Transverse colon (tissue), 4 donors: ENCODE results near the gene PDIA5. TPM values are rescaled to one million over a fixed set of nuclear protein-coding genes. Genes with fewer than 3 reads are reported as not detected.

ENCODE experiments used
- DNase-seq: peaks from one replicate; pipeline ENCODE4 v3.0.0-alpha.2; 2019
- H3K27ac ChIP-seq, 4 donors: fragments of 200-600 bp; sonication (generic); 2 replicates each; pipeline ENCODE4 v1.5.1; 2016 to 2018; ENCODE audit warnings: inconsistent platforms in 4 of 4
- H3K27me3 ChIP-seq: fragments of 200-600 bp; sonication (generic); 2 replicates; pipeline ENCODE4 v1.5.1; 2017; ENCODE audit warnings: inconsistent platforms
- H3K36me3 ChIP-seq, 4 donors: fragments of 200-600 bp; sonication (generic); 2 replicates each; pipeline ENCODE4 v1.5.1; 2017 to 2019; ENCODE audit warnings: inconsistent platforms in 4 of 4
- H3K4me1 ChIP-seq, 4 donors: fragments of 200-600 bp; sonication (generic); 2 replicates each; pipeline ENCODE4 v1.5.1; 2017 to 2020; ENCODE audit warnings: inconsistent platforms in 4 of 4
- H3K4me3 ChIP-seq, 4 donors: fragments of 200-600 bp; sonication (generic); 1 replicate in 1 of 4; 2 replicates in 3 of 4; pipeline versions ENCODE4 v1.5.1 to v1.6.1; 2017 to 2019; ENCODE audit warnings: inconsistent platforms in 4 of 4
- H3K9me3 ChIP-seq, 2 donors: fragments of 200-600 bp; sonication (generic); 2 replicates each; pipeline ENCODE4 v1.5.1; 2017 to 2019; ENCODE audit warnings: inconsistent platforms in 2 of 2
- CTCF ChIP-seq, 5 experiments: fragments of 200-600 bp in 3 of 5; fragments of 450-650 bp in 2 of 5; sonication (generic) in 3 of 5; IDR thresholded peaks; 1 replicate in 2 of 5; 2 replicates in 3 of 5; pipeline ENCODE4 v1.5.1; 2016 to 2017; ENCODE audit warnings: antibody characterized with exemption in 5 of 5, inconsistent platforms in 3 of 5, mild to moderate bottlenecking in 2 of 5, moderate library complexity in 1 of 5
- EP300 ChIP-seq: sonication (generic); formaldehyde crosslinking; IDR thresholded peaks from one replicate; pipeline ENCODE4 v1.6.1; 2017; ENCODE audit warnings: antibody characterized with exemption, low read depth
- POLR2A ChIP-seq: fragments of 450-650 bp; IDR thresholded peaks from one replicate; pipeline ENCODE4 v1.6.1; 2016; ENCODE audit warnings: antibody characterized with exemption, mild to moderate bottlenecking, moderate library complexity
- POLR2AphosphoS5 ChIP-seq, 3 donors: sonication (generic); formaldehyde crosslinking; IDR thresholded peaks; one replicate each; pipeline ENCODE4 v1.6.1; 2016; ENCODE audit warnings: antibody characterized with exemption in 3 of 3
- WGBS, 2 donors: methylation state at CpG; one replicate each; pipeline ENCODE4 v1.1.5; 2018; ENCODE audit warnings: low coverage in 1 of 2; 5-methylcytosine and 5-hydroxymethylcytosine counted together
- in situ Hi-C, 4 donors: fragments of 200-750 bp; cut with MboI; loops; one replicate each; pipeline versions ENCODE4 v1.15.0 to v1.15.1; 2017; ENCODE audit warnings: low sequenced_read_pairs in 3 of 4, low pct_ligation_motif_present in 1 of 4, low pct_unique_long_range_greater_than_20kb in 1 of 4
- intact Hi-C: fragments of 100-400 bp; cut with DNase I; formaldehyde crosslinking; loops from one replicate; pipeline ENCODE4 v1.15.1; 2023; ENCODE audit warnings: low total_unique reads
- total RNA-seq, 4 donors: library from RNA; depleted of rRNA; stranded (reverse); fragments of >200 nt; gene quantifications; one replicate each; pipeline ENCODE4 v1.1.0, GENCODE V29; 2016

Gene PDIA5
- total RNA-seq, 4 donors from 2014 or later = 17.3 to 185 (median 65.1) TPM

GRCh38 chr3:123201223-123201556, 134.4 kb downstream of the PDIA5 start:
- Histone ChIP-seq H3K9me3 (no peaks in the 10 kb centered on the region), H3K4me1 (peaks cover 0 to 12% (median 9%) of the 10 kb centered on the region in 4 donors), H3K36me3 (no peaks in the 10 kb centered on the region), H3K27ac (peak overlapping the region; percentile 82 to 93 (median 86)), H3K27me3 (no peaks in the 10 kb centered on the region), H3K4me3 (peak overlapping the region; percentile 22 to 97 (median 78))
- WGBS, 2 donors = 3 to 10% methylated on average over 2 to 6 of the region's 6 CpGs
- intact Hi-C loops = no loop called here
- no peak for DNase-seq
- in situ Hi-C loops = no loop called here
- TF ChIP-seq POLR2AphosphoS5 (IDR thresholded peaks at IDR 0.05) (no peak), EP300 (no peak), CTCF (IDR thresholded peaks at IDR 0.05) (no peak), POLR2A (no peak)

- 0 to 1% methylated on average over 3 to 59 of the region's 60 CpGs for WGBS, 2 donors
- in situ Hi-C loops (no loop called here), intact Hi-C loops (no loop called here)
- no peak for TF ChIP-seq CTCF (IDR thresholded peaks at IDR 0.05)
- peak; percentile 76 for TF ChIP-seq POLR2A
- no peak for TF ChIP-seq EP300
- peak; percentile 75 to 90 (median 86) for TF ChIP-seq POLR2AphosphoS5 (IDR thresholded peaks at IDR 0.05)
- Histone ChIP-seq H3K4me1 (peaks cover 0 to 12% (median 9%) of the 10 kb centered on the region in 4 donors), H3K36me3 (no peaks in the 10 kb centered on the region), H3K27me3 (no peaks in the 10 kb centered on the region), H3K4me3 (peak within 1 kb of the TSS; percentile 74 to 99 (median 90)), H3K9me3 (no peaks in the 10 kb centered on the region), H3K27ac (peak within 1 kb of the TSS; percentile 82 to 93 (median 86))
- peak; percentile 97 for DNase-seq
Measured at GRCh38 chr3:123201557-123202427, 135.0 kb downstream of the PDIA5 start, which contains the start of gene SEC22A. Gene SEC22A (plus strand): TSS chr3:123201943. CDS start chr3:123209218, 7,275 bp downstream.

GRCh38 chr3:123202451-123202850, 135.6 kb downstream of the PDIA5 start:
- 0% methylated on average over 7 of the region's 7 CpGs; no CpG with 5 or more reads in 1 of the 2 donors for WGBS, 2 donors
- in situ Hi-C loops (no loop called here), intact Hi-C loops (no loop called here)
- Histone ChIP-seq H3K27ac (peak overlapping the region; percentile 82 to 93 (median 86)), H3K9me3 (no peaks in the 10 kb centered on the region), H3K36me3 (no peaks in the 10 kb centered on the region), H3K4me3 (peak overlapping the region; percentile 74 to 99 (median 90)), H3K27me3 (no peaks in the 10 kb centered on the region), H3K4me1 (peaks cover 0 to 12% (median 9%) of the 10 kb centered on the region in 4 donors)
- DNase-seq = no peak
- TF ChIP-seq POLR2A = no peak
- no peak for TF ChIP-seq EP300
- no peak for TF ChIP-seq CTCF (IDR thresholded peaks at IDR 0.05)
- no peak for TF ChIP-seq POLR2AphosphoS5 (IDR thresholded peaks at IDR 0.05)

Other genes starting within 250 kb of the PDIA5 start
- 1 to 10 TPM in 1 of 4 donors, under 1 TPM in 2, not detected in 1; 0.16 to 1.4 (median 0.27) TPM for gene SEMA5B, start 39.3 kb upstream of the PDIA5 start, total RNA-seq
- gene SEC22A, start 134.9 kb downstream of the PDIA5 start, total RNA-seq = 10 to 100 TPM in 3 of 4 donors, 1 to 10 TPM in 1; 4.5 to 33.8 (median 17.6) TPM